B cell (primary cell): Measurements from ENCODE around the gene SKAP1. TPM values are rescaled to one million over a fixed set of nuclear protein-coding genes. Genes with fewer than 3 reads are reported as not detected.

ENCODE experiments used
- ATAC-seq: fragments of 200-7000 bp; cut with Tn5 transposase; one replicate; pipeline ENCODE4 v1.10.0; 2021; ENCODE audit warnings: low read depth, mild to moderate bottlenecking, moderate number of reproducible peaks, moderate library complexity
- CTCF ChIA-PET: fragments of 350-600 bp; sonication (Branson Sonifier 250); formaldehyde crosslinking; loops from one replicate; lab custom pipeline; 2021; ENCODE audit warnings: antibody characterized with exemption, inconsistent platforms; lab: Charles Lee
- POLR2A ChIA-PET: fragments of 350-600 bp; sonication (Branson Sonifier 250); formaldehyde crosslinking; loops from one replicate; lab custom pipeline; 2021; ENCODE audit warnings: antibody characterized with exemption; lab: Charles Lee
- DNase-seq: peaks from one replicate; pipeline ENCODE4 v3.0.0; 2013
- H2AFZ ChIP-seq: 2 replicates; pipeline ENCODE4 v1.6.1; 2012; ENCODE audit warnings: mild to moderate bottlenecking, low read depth, low read length; ENCODE audit not compliant: insufficient read depth, poor library complexity, severe bottlenecking
- H3K27ac ChIP-seq, 2 donors: 1 replicate in 1 of 2; 2 replicates in 1 of 2; pipeline ENCODE4 v1.5.1; 2012 to 2013; ENCODE audit warnings: low read length in 2 of 2, mild to moderate bottlenecking in 2 of 2, moderate library complexity in 1 of 2
- H3K27me3 ChIP-seq, 4 experiments: fragments of 200-600 bp in 1 of 4; sonication (generic) in 1 of 4; replicated peaks in 1 of 4; 1 replicate in 2 of 4; 2 replicates in 2 of 4; pipeline versions ENCODE4 v1.6.1 to v1.7.0; 2013 to 2016; ENCODE audit warnings: low read length in 3 of 4, mild to moderate bottlenecking in 2 of 4, mixed read lengths in 1 of 4, moderate library complexity in 1 of 4; ENCODE audit not compliant: insufficient read depth in 4 of 4, control insufficient read depth in 3 of 4; ENCODE audit errors: control extremely low read depth in 1 of 4
- H3K36me3 ChIP-seq, 2 experiments: replicated peaks in 1 of 2; 1 replicate in 1 of 2; 2 replicates in 1 of 2; pipeline versions ENCODE4 v1.6.1 to v1.7.1; 2013; ENCODE audit warnings: low read length in 1 of 2; ENCODE audit not compliant: insufficient read depth in 2 of 2, control insufficient read depth in 1 of 2; ENCODE audit errors: control extremely low read depth in 1 of 2, extremely low read depth in 1 of 2
- H3K4me1 ChIP-seq, 2 donors: fragments of 200-600 bp in 1 of 2; sonication (generic) in 1 of 2; 1 replicate in 1 of 2; 2 replicates in 1 of 2; pipeline versions ENCODE4 v1.5.1 to v1.6.1; 2013 to 2017; ENCODE audit warnings: low read length in 2 of 2; ENCODE audit not compliant: control insufficient read depth in 2 of 2, insufficient read depth in 2 of 2
- H3K4me2 ChIP-seq: replicated peaks from 2 replicates; pipeline ENCODE3; 2012; ENCODE audit warnings: mild to moderate bottlenecking, low read depth, low read length; ENCODE audit not compliant: poor library complexity, severe bottlenecking
- H3K4me3 ChIP-seq, 5 experiments: fragments of 200-600 bp in 1 of 5; sonication (generic) in 1 of 5; 1 replicate in 3 of 5; 2 replicates in 2 of 5; pipeline versions ENCODE4 v1.5.1 to v1.7.0; 2011 to 2016; ENCODE audit warnings: low read length in 4 of 5, mild to moderate bottlenecking in 4 of 5, low read depth in 2 of 5, control low read depth in 1 of 5, moderate library complexity in 1 of 5; ENCODE audit not compliant: insufficient read depth in 1 of 5; ENCODE audit errors: control extremely low read depth in 1 of 5, extremely low read depth in 1 of 5
- H3K79me2 ChIP-seq: fragments of 200-600 bp; sonication (generic); one replicate; pipeline ENCODE4 v1.6.0; 2016; ENCODE audit warnings: low read length; ENCODE audit not compliant: control insufficient read depth, insufficient read depth
- H3K9ac ChIP-seq: fragments of 200-600 bp; sonication (generic); 2 replicates; pipeline ENCODE4 v1.6.1; 2017; ENCODE audit warnings: mild to moderate bottlenecking, low read length, moderate library complexity
- H3K9me3 ChIP-seq, 3 donors: one replicate each; pipeline versions ENCODE4 v1.6.1 to v1.7.1; 2013; ENCODE audit warnings: low read length in 2 of 3; ENCODE audit not compliant: control insufficient read depth in 2 of 3, insufficient read depth in 1 of 3; ENCODE audit errors: control extremely low read depth in 1 of 3
- H4K20me1 ChIP-seq: 2 replicates; pipeline ENCODE4 v1.6.0; 2012; ENCODE audit warnings: mild to moderate bottlenecking, low read length; ENCODE audit not compliant: insufficient read depth, control insufficient read depth, poor library complexity, severe bottlenecking
- H3K27ac Mint-ChIP-seq: one replicate; pipeline ENCODE4 v1.8.0; 2021; ENCODE audit warnings: mixed read lengths
- H3K27me3 Mint-ChIP-seq: one replicate; pipeline ENCODE4 v1.8.0; 2021; ENCODE audit warnings: mixed read lengths
- H3K4me1 Mint-ChIP-seq: one replicate; pipeline ENCODE4 v1.8.0; 2021; ENCODE audit warnings: mixed read lengths
- H3K4me3 Mint-ChIP-seq: one replicate; pipeline ENCODE4 v1.8.0; 2021; ENCODE audit warnings: mixed read lengths
- H3K9me3 Mint-ChIP-seq: one replicate; pipeline ENCODE4 v1.8.0; 2022; ENCODE audit warnings: mixed read lengths; ENCODE audit not compliant: insufficient read depth
- CTCF ChIP-seq: fragments of 200-600 bp; IDR thresholded peaks from one replicate; pipeline ENCODE4 v1.8.0; 2022; ENCODE audit warnings: antibody characterized with exemption, mild to moderate bottlenecking
- EZH2 ChIP-seq: IDR thresholded peaks from 2 replicates; pipeline ENCODE4 v1.6.1; 2012; ENCODE audit warnings: borderline replicate concordance, low read depth, mild to moderate bottlenecking, moderate library complexity, low read length; ENCODE audit not compliant: insufficient read depth, poor library complexity, severe bottlenecking
- WGBS: methylation state at CpG from one replicate; pipeline ENCODE4 v1.1.5; 2013; ENCODE audit warnings: missing lambda C conversion rate; ENCODE audit not compliant: insufficient coverage; 5-methylcytosine and 5-hydroxymethylcytosine counted together
- intact Hi-C: fragments of 100-400 bp; cut with micrococcal nuclease; formaldehyde crosslinking; loops from one replicate; pipeline ENCODE4 v1.10.0; 2022
- polyA plus RNA-seq: library from polyadenylated mRNA; depleted of rRNA; stranded (reverse); fragments of >200 nt; gene quantifications from 2 replicates; pipeline ENCODE4 v1.2.3, GENCODE V29; 2012
- total RNA-seq, 2 donors: library from RNA; stranded (reverse); fragments of 120-200 nt in 1 of 2; gene quantifications; 1 replicate in 1 of 2; 2 replicates in 1 of 2; pipeline versions ENCODE4 v1.2.3 to v1.2.4, GENCODE V29; 2013 to 2022

SKAP1 gene
- total and polyA plus RNA-seq, 2 donors (not counting 1 experiment from before 2014, with no cell fraction given): 33.1 to 37.3 TPM

- H3K4me2 ChIP-seq: no peak overlapping the region
- 85% methylated on average over 2 of the region's 6 CpGs for WGBS
- ChIA-PET CTCF (interaction anchor here (3.6 kb wide), 1 partner anchor 16 kb away, joined by 13 read pairs; no protein-coding TSS in a partner anchor), POLR2A (no interaction called here)
- Mint-ChIP-seq H3K9me3 (no peaks in the 10 kb centered on the region), H3K4me1 (peaks cover 3% of the 10 kb centered on the region), H3K27me3 (peaks cover 19% of the 10 kb centered on the region), H3K4me3 (no peak overlapping the region), H3K27ac (no peak overlapping the region)
- peaks cover 0 to 4% (median 1%) of the 10 kb centered on the region in 4 experiments for H3K27me3 ChIP-seq
- H3K79me2 ChIP-seq: no peaks in the 10 kb centered on the region
- H3K27ac ChIP-seq: no peak overlapping the region
- peak overlapping the region; percentile 26 for H2AFZ ChIP-seq
- no peak for ATAC-seq
- H3K4me3 ChIP-seq: no peak overlapping the region
- H3K36me3 ChIP-seq: no peaks in the 10 kb centered on the region
- TF ChIP-seq EZH2 (no peak), CTCF (no peak)
- no peak for DNase-seq
- H3K4me1 ChIP-seq: no peaks in the 10 kb centered on the region
- intact Hi-C loops: no loop called here
- H3K9me3 ChIP-seq: no peaks in the 10 kb centered on the region
- no peak overlapping the region for H3K9ac ChIP-seq
- no peaks in the 10 kb centered on the region for H4K20me1 ChIP-seq
Observed at GRCh38 chr17:48472411-48473281, 42.6 kb upstream of the SKAP1 start.

DNA sequence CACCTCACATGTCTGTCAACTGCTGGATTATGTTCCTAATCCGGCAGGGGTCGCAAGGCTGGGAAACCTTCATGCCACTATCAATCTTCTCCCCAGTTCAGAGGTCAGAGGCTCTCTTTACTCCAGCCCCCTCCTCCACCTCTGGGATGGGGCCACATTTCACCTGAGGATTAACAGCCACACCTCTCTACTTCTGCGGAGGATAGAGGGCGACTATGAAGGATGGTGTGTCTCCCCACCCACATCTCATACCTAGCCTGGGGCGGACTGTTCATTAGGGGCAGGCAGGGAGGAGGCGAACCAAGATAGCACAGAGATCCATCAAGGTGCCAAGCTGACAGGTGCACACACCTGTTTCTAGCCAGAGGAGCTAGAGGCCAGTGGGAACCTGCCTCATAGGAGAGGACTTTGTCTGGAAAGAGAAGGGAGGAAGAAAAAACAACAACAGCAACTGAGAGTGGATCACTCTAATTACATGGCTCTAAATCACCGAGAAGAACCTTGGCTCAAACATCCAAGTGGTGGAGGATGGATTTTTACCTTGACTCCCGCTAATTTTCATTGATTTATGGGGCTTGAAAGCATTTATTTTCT lies 41.9 kb upstream of the SKAP1 start:
- no peaks in the 10 kb centered on the region for H3K9me3 ChIP-seq
- H3K27me3 ChIP-seq: peaks cover 0 to 4% (median 1%) of the 10 kb centered on the region in 4 experiments
- Mint-ChIP-seq H3K27ac (no peak overlapping the region), H3K27me3 (peaks cover 20% of the 10 kb centered on the region), H3K4me1 (peaks cover 3% of the 10 kb centered on the region), H3K9me3 (no peaks in the 10 kb centered on the region), H3K4me3 (no peak overlapping the region)
- ATAC-seq: no peak
- no peak overlapping the region for H3K4me2 ChIP-seq
- no peak for DNase-seq
- peak overlapping the region; percentile 26 for H2AFZ ChIP-seq
- TF ChIP-seq CTCF: no peak
- TF ChIP-seq EZH2: no peak
- no peak overlapping the region for H3K9ac ChIP-seq
- WGBS: 81% methylated on average over 5 of the region's 8 CpGs
- intact Hi-C loops: no loop called here
- H3K4me1 ChIP-seq: no peaks in the 10 kb centered on the region
- H3K27ac ChIP-seq: no peak overlapping the region
- POLR2A ChIA-PET: no interaction called here
- H3K4me3 ChIP-seq: no peak overlapping the region
- no peaks in the 10 kb centered on the region for H3K79me2 ChIP-seq
- no peaks in the 10 kb centered on the region for H3K36me3 ChIP-seq
- H4K20me1 ChIP-seq: no peaks in the 10 kb centered on the region
- CTCF ChIA-PET: interaction anchor here (1.0 to 3.6 kb wide), 2 partner anchors 11 to 15 kb away, joined by 3 to 13 read pairs; no protein-coding TSS in a partner anchor
